ENCODE data around the gene HS6ST2.

HS6ST2 gene

DNA sequence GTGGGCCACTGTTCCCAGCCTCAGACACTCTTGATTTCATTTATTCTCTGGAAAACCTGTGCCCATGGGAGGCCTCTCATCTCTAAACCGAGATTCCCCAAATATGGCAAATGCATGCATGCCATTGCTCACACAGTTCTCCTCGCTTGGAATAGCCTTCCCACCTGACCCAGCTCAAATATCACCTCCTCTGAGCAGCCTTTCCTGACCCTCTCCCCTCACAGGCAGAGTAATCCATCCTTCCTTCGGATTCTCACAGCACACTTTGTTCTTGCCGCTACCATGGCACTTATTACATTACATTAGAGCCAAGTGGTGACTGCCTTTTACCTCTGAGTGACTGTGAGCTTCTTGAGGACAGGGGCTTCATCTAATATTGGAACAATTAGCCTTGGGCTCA lies 209.5 kb downstream of the HS6ST2 start:
- TF ChIP-seq, protein P1, sequence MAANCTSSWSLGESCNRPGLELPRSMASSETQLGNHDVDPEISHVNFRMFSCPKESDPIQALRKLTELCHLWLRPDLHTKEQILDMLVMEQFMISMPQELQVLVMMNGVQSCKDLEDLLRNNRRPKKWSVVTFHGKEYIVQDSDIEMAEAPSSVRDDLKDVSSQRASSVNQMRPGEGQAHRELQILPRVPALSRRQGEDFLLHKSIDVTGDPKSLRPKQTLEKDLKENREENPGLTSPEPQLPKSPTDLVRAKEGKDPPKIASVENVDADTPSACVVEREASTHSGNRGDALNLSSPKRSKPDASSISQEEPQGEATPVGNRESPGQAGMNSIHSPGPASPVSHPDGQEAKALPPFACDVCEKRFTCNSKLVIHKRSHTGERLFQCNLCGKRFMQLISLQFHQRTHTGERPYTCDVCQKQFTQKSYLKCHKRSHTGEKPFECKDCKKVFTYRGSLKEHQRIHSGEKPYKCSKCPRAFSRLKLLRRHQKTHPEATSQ (tag by site-specific recombination; IDR thresholded peaks at IDR 0.05) = no peak
- TF ChIP-seq ZNF610 (tag by site-specific recombination; IDR thresholded peaks at IDR 0.05; ENCODE audit: borderline replicate concordance) = no peak
- no peak for TF ChIP-seq YY2 (tag by site-specific recombination; IDR thresholded peaks at IDR 0.05)
- no peak for TF ChIP-seq ZNF549 (tag by site-specific recombination; IDR thresholded peaks at IDR 0.05)
- no peak for TF ChIP-seq ZNF792 (tag by site-specific recombination; IDR thresholded peaks at IDR 0.05)
- TF ChIP-seq, protein P2, sequence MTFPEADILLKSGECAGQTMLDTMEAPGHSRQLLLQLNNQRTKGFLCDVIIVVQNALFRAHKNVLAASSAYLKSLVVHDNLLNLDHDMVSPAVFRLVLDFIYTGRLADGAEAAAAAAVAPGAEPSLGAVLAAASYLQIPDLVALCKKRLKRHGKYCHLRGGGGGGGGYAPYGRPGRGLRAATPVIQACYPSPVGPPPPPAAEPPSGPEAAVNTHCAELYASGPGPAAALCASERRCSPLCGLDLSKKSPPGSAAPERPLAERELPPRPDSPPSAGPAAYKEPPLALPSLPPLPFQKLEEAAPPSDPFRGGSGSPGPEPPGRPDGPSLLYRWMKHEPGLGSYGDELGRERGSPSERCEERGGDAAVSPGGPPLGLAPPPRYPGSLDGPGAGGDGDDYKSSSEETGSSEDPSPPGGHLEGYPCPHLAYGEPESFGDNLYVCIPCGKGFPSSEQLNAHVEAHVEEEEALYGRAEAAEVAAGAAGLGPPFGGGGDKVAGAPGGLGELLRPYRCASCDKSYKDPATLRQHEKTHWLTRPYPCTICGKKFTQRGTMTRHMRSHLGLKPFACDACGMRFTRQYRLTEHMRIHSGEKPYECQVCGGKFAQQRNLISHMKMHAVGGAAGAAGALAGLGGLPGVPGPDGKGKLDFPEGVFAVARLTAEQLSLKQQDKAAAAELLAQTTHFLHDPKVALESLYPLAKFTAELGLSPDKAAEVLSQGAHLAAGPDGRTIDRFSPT (tag by site-specific recombination; IDR thresholded peaks at IDR 0.05) = no peak
- no peak for TF ChIP-seq ZNF416 (tag by site-specific recombination; IDR thresholded peaks at IDR 0.05)
- TF ChIP-seq KLF1 (tag by site-specific recombination; IDR thresholded peaks at IDR 0.05) = no peak
- TF ChIP-seq, protein P3, sequence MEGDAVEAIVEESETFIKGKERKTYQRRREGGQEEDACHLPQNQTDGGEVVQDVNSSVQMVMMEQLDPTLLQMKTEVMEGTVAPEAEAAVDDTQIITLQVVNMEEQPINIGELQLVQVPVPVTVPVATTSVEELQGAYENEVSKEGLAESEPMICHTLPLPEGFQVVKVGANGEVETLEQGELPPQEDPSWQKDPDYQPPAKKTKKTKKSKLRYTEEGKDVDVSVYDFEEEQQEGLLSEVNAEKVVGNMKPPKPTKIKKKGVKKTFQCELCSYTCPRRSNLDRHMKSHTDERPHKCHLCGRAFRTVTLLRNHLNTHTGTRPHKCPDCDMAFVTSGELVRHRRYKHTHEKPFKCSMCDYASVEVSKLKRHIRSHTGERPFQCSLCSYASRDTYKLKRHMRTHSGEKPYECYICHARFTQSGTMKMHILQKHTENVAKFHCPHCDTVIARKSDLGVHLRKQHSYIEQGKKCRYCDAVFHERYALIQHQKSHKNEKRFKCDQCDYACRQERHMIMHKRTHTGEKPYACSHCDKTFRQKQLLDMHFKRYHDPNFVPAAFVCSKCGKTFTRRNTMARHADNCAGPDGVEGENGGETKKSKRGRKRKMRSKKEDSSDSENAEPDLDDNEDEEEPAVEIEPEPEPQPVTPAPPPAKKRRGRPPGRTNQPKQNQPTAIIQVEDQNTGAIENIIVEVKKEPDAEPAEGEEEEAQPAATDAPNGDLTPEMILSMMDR (tag by site-specific recombination; IDR thresholded peaks at IDR 0.05) = no peak
- no peak for TF ChIP-seq ZNF785 (tag by site-specific recombination; IDR thresholded peaks at IDR 0.05)
- TF ChIP-seq, protein P4, sequence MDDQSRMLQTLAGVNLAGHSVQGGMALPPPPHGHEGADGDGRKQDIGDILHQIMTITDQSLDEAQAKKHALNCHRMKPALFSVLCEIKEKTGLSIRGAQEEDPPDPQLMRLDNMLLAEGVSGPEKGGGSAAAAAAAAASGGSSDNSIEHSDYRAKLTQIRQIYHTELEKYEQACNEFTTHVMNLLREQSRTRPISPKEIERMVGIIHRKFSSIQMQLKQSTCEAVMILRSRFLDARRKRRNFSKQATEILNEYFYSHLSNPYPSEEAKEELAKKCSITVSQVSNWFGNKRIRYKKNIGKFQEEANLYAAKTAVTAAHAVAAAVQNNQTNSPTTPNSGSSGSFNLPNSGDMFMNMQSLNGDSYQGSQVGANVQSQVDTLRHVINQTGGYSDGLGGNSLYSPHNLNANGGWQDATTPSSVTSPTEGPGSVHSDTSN (CRISPR knock-in tag; IDR thresholded peaks at IDR 0.05) = no peak
- TF ChIP-seq, protein P5, sequence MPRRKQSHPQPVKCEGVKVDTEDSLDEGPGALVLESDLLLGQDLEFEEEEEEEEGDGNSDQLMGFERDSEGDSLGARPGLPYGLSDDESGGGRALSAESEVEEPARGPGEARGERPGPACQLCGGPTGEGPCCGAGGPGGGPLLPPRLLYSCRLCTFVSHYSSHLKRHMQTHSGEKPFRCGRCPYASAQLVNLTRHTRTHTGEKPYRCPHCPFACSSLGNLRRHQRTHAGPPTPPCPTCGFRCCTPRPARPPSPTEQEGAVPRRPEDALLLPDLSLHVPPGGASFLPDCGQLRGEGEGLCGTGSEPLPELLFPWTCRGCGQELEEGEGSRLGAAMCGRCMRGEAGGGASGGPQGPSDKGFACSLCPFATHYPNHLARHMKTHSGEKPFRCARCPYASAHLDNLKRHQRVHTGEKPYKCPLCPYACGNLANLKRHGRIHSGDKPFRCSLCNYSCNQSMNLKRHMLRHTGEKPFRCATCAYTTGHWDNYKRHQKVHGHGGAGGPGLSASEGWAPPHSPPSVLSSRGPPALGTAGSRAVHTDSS (tag by site-specific recombination; IDR thresholded peaks at IDR 0.05) = no peak
- no peak for TF ChIP-seq ZNF423 (tag by site-specific recombination; IDR thresholded peaks at IDR 0.05)
- no peak overlapping the region for H3K27ac ChIP-seq (ENCODE audit: extremely low read depth, low read depth, low read length)
- H3K4me1 ChIP-seq (ENCODE audit: control insufficient read depth, insufficient read depth, low read length) = no peaks in the 10 kb centered on the region
- H3K4me3 ChIP-seq (ENCODE audit: low read depth, low read length) = no peak overlapping the region
- H3K36me3 ChIP-seq (ENCODE audit: control insufficient read depth in 2 of 2, insufficient read depth in 1 of 2, low read length in 2 of 2) = no peaks in the 10 kb centered on the region
- ChIA-PET CTCF (no interaction called here), POLR2A (no interaction called here)
- H3K9me3 ChIP-seq (ENCODE audit: control insufficient read depth, insufficient read depth, low read depth, low read length) = no peaks in the 10 kb centered on the region

DNA sequence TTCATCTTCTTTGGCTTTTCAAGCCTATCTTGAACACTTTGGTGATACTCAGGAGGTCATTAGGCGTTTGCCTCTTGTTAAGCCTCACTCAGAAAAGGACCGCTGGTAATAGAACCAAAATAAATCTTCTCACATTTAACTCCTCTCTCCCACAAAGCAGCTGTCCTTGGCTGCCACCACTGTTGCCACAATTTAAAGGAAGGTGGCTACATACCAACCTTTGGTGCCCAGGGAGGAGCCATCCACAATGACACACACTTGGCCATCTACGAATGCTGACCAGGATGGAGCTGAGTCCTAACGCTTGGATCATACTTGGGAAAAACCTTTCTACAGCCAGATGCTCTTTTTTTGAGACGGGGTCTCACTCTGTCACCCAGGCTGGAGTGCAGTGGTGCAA lies 210.2 kb downstream of the HS6ST2 start:
- Histone ChIP-seq H3K9me3 (ENCODE audit: control insufficient read depth, insufficient read depth, low read depth, low read length) (no peaks in the 10 kb centered on the region), H3K36me3 (ENCODE audit: control insufficient read depth in 2 of 2, insufficient read depth in 1 of 2, low read length in 2 of 2) (no peaks in the 10 kb centered on the region), H3K4me3 (ENCODE audit: low read depth, low read length) (no peak overlapping the region), H3K4me1 (ENCODE audit: control insufficient read depth, insufficient read depth, low read length) (no peaks in the 10 kb centered on the region), H3K27ac (ENCODE audit: extremely low read depth, low read depth, low read length) (no peak overlapping the region)
- CTCF ChIA-PET = no interaction called here
- POLR2A ChIA-PET = no interaction called here
- TF ChIP-seq ZNF174 (tag by site-specific recombination; IDR thresholded peaks at IDR 0.05) (no peak), ZNF560 (tag by site-specific recombination; IDR thresholded peaks at IDR 0.05; ENCODE audit: borderline replicate concordance) (no peak), ZNF785 (tag by site-specific recombination; IDR thresholded peaks at IDR 0.05) (no peak), MYNN (tag by site-specific recombination; IDR thresholded peaks at IDR 0.05; ENCODE audit: borderline replicate concordance) (no peak), ZNF157 (tag by site-specific recombination; IDR thresholded peaks at IDR 0.05) (no peak), ZNF426 (tag by site-specific recombination; IDR thresholded peaks at IDR 0.05) (no peak), HOXA7 (CRISPR knock-in tag; IDR thresholded peaks at IDR 0.05; ENCODE audit: borderline replicate concordance) (no peak), ZNF664 (tag by site-specific recombination; IDR thresholded peaks at IDR 0.05) (no peak), ZNF19 (tag by site-specific recombination; IDR thresholded peaks at IDR 0.05; ENCODE audit: low read depth) (no peak)
- TF ChIP-seq, protein P6, sequence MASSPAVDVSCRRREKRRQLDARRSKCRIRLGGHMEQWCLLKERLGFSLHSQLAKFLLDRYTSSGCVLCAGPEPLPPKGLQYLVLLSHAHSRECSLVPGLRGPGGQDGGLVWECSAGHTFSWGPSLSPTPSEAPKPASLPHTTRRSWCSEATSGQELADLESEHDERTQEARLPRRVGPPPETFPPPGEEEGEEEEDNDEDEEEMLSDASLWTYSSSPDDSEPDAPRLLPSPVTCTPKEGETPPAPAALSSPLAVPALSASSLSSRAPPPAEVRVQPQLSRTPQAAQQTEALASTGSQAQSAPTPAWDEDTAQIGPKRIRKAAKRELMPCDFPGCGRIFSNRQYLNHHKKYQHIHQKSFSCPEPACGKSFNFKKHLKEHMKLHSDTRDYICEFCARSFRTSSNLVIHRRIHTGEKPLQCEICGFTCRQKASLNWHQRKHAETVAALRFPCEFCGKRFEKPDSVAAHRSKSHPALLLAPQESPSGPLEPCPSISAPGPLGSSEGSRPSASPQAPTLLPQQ (tag by site-specific recombination; IDR thresholded peaks at IDR 0.05) = no peak
- TF ChIP-seq, protein P7, sequence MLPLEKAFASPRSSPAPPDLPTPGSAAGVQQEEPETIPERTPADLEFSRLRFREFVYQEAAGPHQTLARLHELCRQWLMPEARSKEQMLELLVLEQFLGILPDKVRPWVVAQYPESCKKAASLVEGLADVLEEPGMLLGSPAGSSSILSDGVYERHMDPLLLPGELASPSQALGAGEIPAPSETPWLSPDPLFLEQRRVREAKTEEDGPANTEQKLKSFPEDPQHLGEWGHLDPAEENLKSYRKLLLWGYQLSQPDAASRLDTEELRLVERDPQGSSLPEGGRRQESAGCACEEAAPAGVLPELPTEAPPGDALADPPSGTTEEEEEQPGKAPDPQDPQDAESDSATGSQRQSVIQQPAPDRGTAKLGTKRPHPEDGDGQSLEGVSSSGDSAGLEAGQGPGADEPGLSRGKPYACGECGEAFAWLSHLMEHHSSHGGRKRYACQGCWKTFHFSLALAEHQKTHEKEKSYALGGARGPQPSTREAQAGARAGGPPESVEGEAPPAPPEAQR (tag by site-specific recombination; IDR thresholded peaks at IDR 0.05) = no peak
- TF ChIP-seq, protein P8, sequence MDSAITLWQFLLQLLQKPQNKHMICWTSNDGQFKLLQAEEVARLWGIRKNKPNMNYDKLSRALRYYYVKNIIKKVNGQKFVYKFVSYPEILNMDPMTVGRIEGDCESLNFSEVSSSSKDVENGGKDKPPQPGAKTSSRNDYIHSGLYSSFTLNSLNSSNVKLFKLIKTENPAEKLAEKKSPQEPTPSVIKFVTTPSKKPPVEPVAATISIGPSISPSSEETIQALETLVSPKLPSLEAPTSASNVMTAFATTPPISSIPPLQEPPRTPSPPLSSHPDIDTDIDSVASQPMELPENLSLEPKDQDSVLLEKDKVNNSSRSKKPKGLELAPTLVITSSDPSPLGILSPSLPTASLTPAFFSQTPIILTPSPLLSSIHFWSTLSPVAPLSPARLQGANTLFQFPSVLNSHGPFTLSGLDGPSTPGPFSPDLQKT (IDR thresholded peaks at IDR 0.05; ENCODE audit: borderline replicate concordance, low read depth, low read length) = no peak
